ENCODE results near the gene RAI1. TPM values are rescaled to one million over a fixed set of nuclear protein-coding genes. Genes with fewer than 3 reads are reported as not detected.

Gene RAI1
- total RNA-seq, 1 donor from 2014 or later = 31.2 TPM

GRCh38 chr17:17813055-17813724, 131.9 kb downstream of the RAI1 start:
- Mint-ChIP-seq H3K27me3 (no peaks in the 10 kb centered on the region), H3K9me3 (no peaks in the 10 kb centered on the region), H3K4me1 (peaks cover 11% of the 10 kb centered on the region), H3K27ac (no peak overlapping the region), H3K36me3 (ENCODE audit: low read depth) (peaks cover 46% of the 10 kb centered on the region), H3K4me3 (no peak overlapping the region)
- no peak for DNase-seq
- ChIA-PET POLR2A (interaction anchor here (0.8 to 1.7 kb wide), 2 partner anchors 21 to 131 kb away, joined by 3 to 4 read pairs; no protein-coding TSS in a partner anchor), CTCF (interaction anchor here (1.0 to 6.0 kb wide), 9 partner anchors 14 to 220 kb away, joined by 3 to 76 read pairs (median 9); no protein-coding TSS in a partner anchor)
- intact Hi-C loops (cut with micrococcal nuclease) = no loop called here
- TF ChIP-seq, protein P1, sequence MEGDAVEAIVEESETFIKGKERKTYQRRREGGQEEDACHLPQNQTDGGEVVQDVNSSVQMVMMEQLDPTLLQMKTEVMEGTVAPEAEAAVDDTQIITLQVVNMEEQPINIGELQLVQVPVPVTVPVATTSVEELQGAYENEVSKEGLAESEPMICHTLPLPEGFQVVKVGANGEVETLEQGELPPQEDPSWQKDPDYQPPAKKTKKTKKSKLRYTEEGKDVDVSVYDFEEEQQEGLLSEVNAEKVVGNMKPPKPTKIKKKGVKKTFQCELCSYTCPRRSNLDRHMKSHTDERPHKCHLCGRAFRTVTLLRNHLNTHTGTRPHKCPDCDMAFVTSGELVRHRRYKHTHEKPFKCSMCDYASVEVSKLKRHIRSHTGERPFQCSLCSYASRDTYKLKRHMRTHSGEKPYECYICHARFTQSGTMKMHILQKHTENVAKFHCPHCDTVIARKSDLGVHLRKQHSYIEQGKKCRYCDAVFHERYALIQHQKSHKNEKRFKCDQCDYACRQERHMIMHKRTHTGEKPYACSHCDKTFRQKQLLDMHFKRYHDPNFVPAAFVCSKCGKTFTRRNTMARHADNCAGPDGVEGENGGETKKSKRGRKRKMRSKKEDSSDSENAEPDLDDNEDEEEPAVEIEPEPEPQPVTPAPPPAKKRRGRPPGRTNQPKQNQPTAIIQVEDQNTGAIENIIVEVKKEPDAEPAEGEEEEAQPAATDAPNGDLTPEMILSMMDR (IDR thresholded peaks at IDR 0.05) = no peak
- no peak for ATAC-seq (ENCODE audit: low read depth)

DNA sequence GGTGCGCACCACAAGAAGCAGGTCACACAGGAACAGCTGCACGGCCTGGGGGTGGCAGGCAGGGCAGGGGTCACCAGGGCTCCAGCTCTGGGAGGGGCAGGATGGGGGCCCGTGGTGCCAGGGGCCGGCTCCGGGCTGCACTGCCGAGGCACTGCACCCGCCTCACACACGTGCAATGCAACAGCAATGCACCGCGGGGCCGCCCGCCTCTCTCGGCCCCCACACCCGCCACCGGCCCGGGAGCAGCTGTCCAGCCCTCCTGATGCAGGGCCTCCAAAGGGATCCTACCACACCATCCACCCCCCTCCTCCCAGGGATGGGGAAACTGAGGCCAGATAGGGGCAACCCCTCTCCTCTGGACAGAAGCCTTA, 132.5 kb downstream of the RAI1 start:
- H3K4me3 Mint-ChIP-seq = no peak overlapping the region
- TF ChIP-seq, protein P1 (IDR thresholded peaks at IDR 0.05) = no peak
- H3K27me3 Mint-ChIP-seq = no peaks in the 10 kb centered on the region
- no peak for DNase-seq
- ChIA-PET CTCF (interaction anchor here (1.2 to 6.0 kb wide), 3 partner anchors 22 to 134 kb away, joined by 3 to 76 read pairs (median 6); no protein-coding TSS in a partner anchor), POLR2A (no interaction called here)
- H3K36me3 Mint-ChIP-seq (ENCODE audit: low read depth) = peaks cover 50% of the 10 kb centered on the region
- ATAC-seq (ENCODE audit: low read depth) = no peak
- intact Hi-C loops (cut with micrococcal nuclease) = no loop called here
- H3K9me3 Mint-ChIP-seq = no peaks in the 10 kb centered on the region
- H3K4me1 Mint-ChIP-seq = peaks cover 9% of the 10 kb centered on the region
- H3K27ac Mint-ChIP-seq = no peak overlapping the region

- TF ChIP-seq, protein P1 (IDR thresholded peaks at IDR 0.05) = no peak
- ChIA-PET CTCF (interaction anchor here (1.2 to 6.0 kb wide), 3 partner anchors 31 to 134 kb away, joined by 3 to 76 read pairs (median 3); no protein-coding TSS in a partner anchor), POLR2A (interaction anchor here (0.5 to 2.5 kb wide), 2 partner anchors 23 to 1189 kb away, joined by 3 to 9 read pairs; partner anchors contain the start of gene SREBF1)
- DNase-seq (no peak), ATAC-seq (ENCODE audit: low read depth) (no peak)
- H3K4me3 Mint-ChIP-seq = no peak overlapping the region
- no peaks in the 10 kb centered on the region for H3K27me3 Mint-ChIP-seq
- peaks cover 56% of the 10 kb centered on the region for H3K36me3 Mint-ChIP-seq (ENCODE audit: low read depth)
- intact Hi-C loops (cut with micrococcal nuclease) = no loop called here
- no peaks in the 10 kb centered on the region for H3K9me3 Mint-ChIP-seq
- peaks cover 11% of the 10 kb centered on the region for H3K4me1 Mint-ChIP-seq
- no peak overlapping the region for H3K27ac Mint-ChIP-seq
Observed at GRCh38 chr17:17814162-17815061, 133.2 kb downstream of the RAI1 start.

DNA sequence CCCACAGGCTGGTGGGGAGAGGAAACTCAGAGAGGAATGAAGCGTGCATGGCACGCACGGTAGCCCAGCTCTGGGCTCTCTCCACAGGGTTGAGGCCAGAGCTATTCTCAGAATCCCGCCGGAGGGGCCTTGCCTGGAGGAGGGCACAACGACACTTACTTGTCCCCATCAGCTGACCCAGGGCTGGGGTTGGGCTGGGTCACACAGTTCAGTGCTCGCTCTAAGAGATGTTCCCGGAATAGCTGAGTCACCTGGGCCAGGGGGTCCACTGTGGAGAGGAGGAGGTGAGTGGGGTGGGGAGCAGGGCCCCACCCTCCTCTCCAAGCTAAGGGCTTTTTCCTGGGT, 133.8 kb downstream of the RAI1 start:
- intact Hi-C loops (cut with micrococcal nuclease) = no loop called here
- no peak for DNase-seq
- ChIA-PET CTCF (interaction anchor here (1.6 to 6.0 kb wide), 2 partner anchors 31 to 44 kb away, joined by 3 to 76 read pairs; no protein-coding TSS in a partner anchor), POLR2A (interaction anchor here (0.9 to 2.5 kb wide), 2 partner anchors 22 to 41 kb away, joined by 3 to 9 read pairs; partner anchors contain the start of gene SREBF1)
- Mint-ChIP-seq H3K27me3 (no peaks in the 10 kb centered on the region), H3K36me3 (ENCODE audit: low read depth) (peaks cover 61% of the 10 kb centered on the region), H3K9me3 (no peaks in the 10 kb centered on the region), H3K4me3 (no peak overlapping the region), H3K4me1 (peaks cover 17% of the 10 kb centered on the region), H3K27ac (no peak overlapping the region)
- ATAC-seq (ENCODE audit: low read depth) = no peak
- TF ChIP-seq, protein P1 (IDR thresholded peaks at IDR 0.05) = no peak
